H9 (cell line): ENCODE measurements around the gene HOXD13. TPM values are rescaled to one million over a fixed set of nuclear protein-coding genes. Genes with fewer than 3 reads are reported as not detected.

ENCODE experiments used
- DNase-seq: peaks from one replicate; pipeline ENCODE4 v3.0.0-alpha.2; 2017
- H2AFZ ChIP-seq: one replicate; pipeline ENCODE4 v1.6.1; 2013; ENCODE audit warnings: mild to moderate bottlenecking, low read length, control low read depth, moderate library complexity
- H2AK5ac ChIP-seq: 2 replicates; pipeline ENCODE4 v1.6.1; 2013; ENCODE audit warnings: low read length, control low read depth, mixed read lengths; ENCODE audit not compliant: insufficient read length
- H2BK120ac ChIP-seq: one replicate; pipeline ENCODE4 v1.6.1; 2013; ENCODE audit warnings: low read depth, mild to moderate bottlenecking, low read length, control low read depth, inconsistent platforms; ENCODE audit not compliant: poor library complexity, severe bottlenecking
- H2BK12ac ChIP-seq: 2 replicates; pipeline ENCODE4 v1.6.1; 2013; ENCODE audit warnings: low read length, control low read depth, mixed read lengths, low read depth; ENCODE audit not compliant: insufficient read length
- H2BK15ac ChIP-seq: 2 replicates; pipeline ENCODE4 v1.6.1; 2013; ENCODE audit warnings: low read depth, low read length, control low read depth
- H2BK20ac ChIP-seq: one replicate; pipeline ENCODE4 v1.6.1; 2013; ENCODE audit warnings: low read depth, mild to moderate bottlenecking, low read length, control low read depth, inconsistent platforms; ENCODE audit not compliant: poor library complexity, severe bottlenecking
- H2BK5ac ChIP-seq: 2 replicates; pipeline ENCODE4 v1.6.1; 2013; ENCODE audit warnings: low read length, control low read depth, mixed read lengths; ENCODE audit not compliant: insufficient read length
- H3K14ac ChIP-seq: 2 replicates; pipeline ENCODE4 v1.6.1; 2013; ENCODE audit warnings: low read length, control low read depth; ENCODE audit not compliant: insufficient read depth
- H3K18ac ChIP-seq: 2 replicates; pipeline ENCODE4 v1.6.1; 2013; ENCODE audit warnings: low read depth, mild to moderate bottlenecking, mixed read lengths, low read length, control low read depth; ENCODE audit not compliant: insufficient read length
- H3K23ac ChIP-seq: 2 replicates; pipeline ENCODE4 v1.6.1; 2013; ENCODE audit warnings: low read length, control low read depth, mixed read lengths, low read depth; ENCODE audit not compliant: insufficient read length
- H3K23me2 ChIP-seq: 2 replicates; pipeline ENCODE4 v1.6.1; 2013; ENCODE audit warnings: low read depth, mild to moderate bottlenecking, mixed read lengths, low read length, control low read depth; ENCODE audit not compliant: insufficient read length, poor library complexity, severe bottlenecking
- H3K27ac ChIP-seq: 2 replicates; pipeline ENCODE4 v1.5.1; 2013; ENCODE audit warnings: low read length, control low read depth, mixed read lengths, low read depth; ENCODE audit not compliant: insufficient read length
- H3K27me3 ChIP-seq: 2 replicates; pipeline ENCODE4 v1.6.1; 2013; ENCODE audit warnings: low read length, control low read depth, inconsistent platforms; ENCODE audit not compliant: insufficient read depth
- H3K4ac ChIP-seq: 2 replicates; pipeline ENCODE4 v1.6.1; 2013; ENCODE audit warnings: low read depth, mild to moderate bottlenecking, control low read depth, inconsistent platforms, low read length, moderate library complexity
- H3K4me1 ChIP-seq: 2 replicates; pipeline ENCODE4 v1.6.1; 2013; ENCODE audit warnings: low read length, control low read depth, inconsistent platforms; ENCODE audit not compliant: insufficient read depth
- H3K4me2 ChIP-seq: 2 replicates; pipeline ENCODE4 v1.6.1; 2013; ENCODE audit warnings: low read length, control low read depth, mixed read lengths; ENCODE audit not compliant: insufficient read length, insufficient read depth
- H3K56ac ChIP-seq: 2 replicates; pipeline ENCODE4 v1.6.1; 2013; ENCODE audit warnings: low read depth, mild to moderate bottlenecking, mixed read lengths, low read length, control low read depth; ENCODE audit not compliant: insufficient read length
- H3K79me1 ChIP-seq: 2 replicates; pipeline ENCODE4 v1.6.1; 2013; ENCODE audit warnings: low read depth, mild to moderate bottlenecking, moderate library complexity, low read length, control low read depth, inconsistent platforms; ENCODE audit not compliant: insufficient read depth, poor library complexity, severe bottlenecking
- H3K79me2 ChIP-seq: 2 replicates; pipeline ENCODE4 v1.6.1; 2013; ENCODE audit warnings: low read length, control low read depth, inconsistent platforms; ENCODE audit not compliant: insufficient read depth
- H3K9ac ChIP-seq: 2 replicates; pipeline ENCODE4 v1.6.1; 2013; ENCODE audit warnings: low read length, control low read depth, mixed read lengths; ENCODE audit not compliant: insufficient read length; ENCODE audit errors: extremely low read depth
- H3K9me3 ChIP-seq: one replicate; pipeline ENCODE4 v1.6.1; 2013; ENCODE audit warnings: low read depth, low read length, inconsistent platforms; ENCODE audit not compliant: control insufficient read depth
- H3T11ph ChIP-seq: one replicate; pipeline ENCODE4 v1.6.1; 2013; ENCODE audit warnings: mild to moderate bottlenecking, low read length, control low read depth, inconsistent platforms
- H4K20me1 ChIP-seq: one replicate; pipeline ENCODE4 v1.6.1; 2013; ENCODE audit not compliant: control insufficient read depth, insufficient read length, insufficient read depth
- H4K5ac ChIP-seq: 2 replicates; pipeline ENCODE4 v1.6.1; 2013; ENCODE audit warnings: low read depth, mild to moderate bottlenecking, mixed read lengths, low read length, control low read depth; ENCODE audit not compliant: insufficient read length
- H4K8ac ChIP-seq: replicated peaks from 2 replicates; pipeline ENCODE4 v1.6.1; 2013; ENCODE audit warnings: low read length, control low read depth, mixed read lengths, low read depth; ENCODE audit not compliant: insufficient read length
- H4K91ac ChIP-seq: 2 replicates; pipeline ENCODE4 v1.6.1; 2013; ENCODE audit warnings: low read depth, mild to moderate bottlenecking, moderate library complexity, mixed read lengths, low read length, control low read depth; ENCODE audit not compliant: insufficient read length
- H3K27ac Mint-ChIP-seq, 3 experiments: 2 replicates in 2 of 3; 3 replicates in 1 of 3; pipeline ENCODE4 v1.8.0; 2020 to 2021; ENCODE audit warnings: mixed read lengths in 3 of 3, mild to moderate bottlenecking in 1 of 3, moderate library complexity in 1 of 3
- H3K27me3 Mint-ChIP-seq: 2 replicates; pipeline ENCODE4 v1.8.0; 2021; ENCODE audit warnings: low read depth, mild to moderate bottlenecking, moderate library complexity, mixed read lengths
- H3K36me3 Mint-ChIP-seq, 3 experiments: 2 replicates in 2 of 3; 3 replicates in 1 of 3; pipeline ENCODE4 v1.8.0; 2020 to 2021; ENCODE audit warnings: low read depth in 3 of 3, mixed read lengths in 3 of 3; ENCODE audit not compliant: insufficient read depth in 1 of 3
- H3K4me1 Mint-ChIP-seq, 2 experiments: 2 replicates each; pipeline ENCODE4 v1.8.0; 2020; ENCODE audit warnings: mixed read lengths in 2 of 2
- H3K4me3 Mint-ChIP-seq, 2 experiments: 2 replicates in 1 of 2; 3 replicates in 1 of 2; pipeline ENCODE4 v1.8.0; 2020 to 2021; ENCODE audit warnings: mild to moderate bottlenecking in 2 of 2, mixed read lengths in 2 of 2, moderate library complexity in 1 of 2
- H3K9me3 Mint-ChIP-seq, 2 experiments: 2 replicates in 1 of 2; 3 replicates in 1 of 2; pipeline ENCODE4 v1.8.0; 2020; ENCODE audit warnings: mild to moderate bottlenecking in 2 of 2, mixed read lengths in 2 of 2, moderate library complexity in 1 of 2
- WGBS: extraction: QIAGEN DNeasy Blood & Tissue Kit; methylation state at CpG from one replicate; pipeline ENCODE4 v1.1.7; 2013; ENCODE audit warnings: missing lambda C conversion rate, low lambda C conversion rate, mixed read lengths; ENCODE audit not compliant: insufficient read length; ENCODE audit errors: extremely low coverage; 5-methylcytosine and 5-hydroxymethylcytosine counted together
- total RNA-seq: library from RNA; stranded (reverse); gene quantifications from 2 replicates; pipeline ENCODE4 v1.2.1, GENCODE V29; 2021
- TF ChIP-seq, protein P1 (sequence below): fragments of 200-600 bp; sonication (generic); conservative IDR thresholded peaks from 3 replicates; pipeline ENCODE4 v1.8.0; 2021; ENCODE audit warnings: antibody characterized with exemption, mild to moderate bottlenecking

Gene HOXD13
- total RNA-seq, 1 experiment from 2014 or later: not detected

DNA sequence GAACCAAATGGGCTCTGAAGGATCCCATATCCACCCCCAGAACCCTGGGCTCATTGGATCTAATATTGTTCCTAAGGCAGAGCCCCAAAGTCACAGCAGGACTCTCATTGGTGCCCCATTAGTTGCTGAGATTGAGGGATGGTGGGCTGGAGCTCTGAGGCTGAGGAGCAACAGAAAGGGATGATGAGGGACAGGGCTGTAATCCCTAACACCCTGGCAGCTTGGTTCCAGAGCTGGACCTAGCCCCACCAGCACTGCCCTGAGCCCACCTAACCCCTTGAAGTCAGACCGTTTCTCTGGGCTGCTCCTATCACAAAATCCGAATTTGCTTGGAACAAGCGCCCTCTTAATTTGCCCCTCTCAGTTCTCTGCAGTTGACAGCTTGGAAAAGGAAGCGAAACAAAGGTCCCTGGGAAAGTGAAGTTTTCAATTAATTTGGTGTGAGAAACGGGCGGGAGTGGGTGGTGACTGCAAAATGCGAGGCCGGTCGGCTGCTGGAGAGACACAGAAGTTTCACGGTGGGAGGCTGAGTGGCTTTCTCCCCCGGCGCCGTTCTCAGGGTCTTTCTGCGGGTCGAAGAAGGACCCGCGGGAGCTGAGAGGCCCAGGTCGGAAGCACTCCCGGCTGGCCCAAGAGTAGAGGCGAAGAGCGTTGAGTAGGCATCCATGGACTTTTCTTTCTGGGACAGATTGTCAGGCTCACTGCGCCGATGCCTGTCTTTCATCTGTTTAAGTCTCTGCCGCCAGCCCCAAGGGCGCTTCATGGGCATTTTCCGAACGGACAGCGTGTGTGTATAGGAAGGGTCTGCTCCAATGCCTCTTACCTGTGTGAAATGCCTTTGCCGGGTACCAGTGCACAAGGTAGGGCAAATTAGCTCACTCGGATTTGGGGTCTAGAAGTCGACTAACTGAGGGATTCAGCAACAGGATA is 927 bp upstream of the HOXD13 start:
- Histone ChIP-seq H4K91ac (no peak overlapping the region), H3K56ac (no peak overlapping the region), H3K14ac (no peak overlapping the region), H3K4me1 (peaks cover 3% of the 10 kb centered on the region; the same call in 1 of the 2 replicates), H4K5ac (no peak overlapping the region), H3T11ph (no peak overlapping the region), H2AFZ (no peak overlapping the region), H4K20me1 (no peaks in the 10 kb centered on the region), H3K79me2 (no peaks in the 10 kb centered on the region), H3K4ac (no peak overlapping the region), H3K27ac (no peak overlapping the region), H3K9ac (no peak overlapping the region), H3K27me3 (peaks cover 93% of the 10 kb centered on the region), H2BK12ac (no peak overlapping the region), H2BK5ac (no peak overlapping the region), H3K9me3 (no peaks in the 10 kb centered on the region), H3K79me1 (no peaks in the 10 kb centered on the region), H3K4me2 (peak overlapping the region; percentile 28), H3K23ac (no peak overlapping the region), H2BK15ac (no peak overlapping the region), H2BK120ac (no peak overlapping the region), H4K8ac (no peak overlapping the region), H2BK20ac (no peak overlapping the region), H2AK5ac (no peak overlapping the region), H3K18ac (no peak overlapping the region), H3K23me2 (no peaks in the 10 kb centered on the region)
- peak; percentile 46 for DNase-seq
- peaks cover 15 to 28% of the 10 kb centered on the region in 2 experiments for H3K4me1 Mint-ChIP-seq
- TF ChIP-seq, protein P1, sequence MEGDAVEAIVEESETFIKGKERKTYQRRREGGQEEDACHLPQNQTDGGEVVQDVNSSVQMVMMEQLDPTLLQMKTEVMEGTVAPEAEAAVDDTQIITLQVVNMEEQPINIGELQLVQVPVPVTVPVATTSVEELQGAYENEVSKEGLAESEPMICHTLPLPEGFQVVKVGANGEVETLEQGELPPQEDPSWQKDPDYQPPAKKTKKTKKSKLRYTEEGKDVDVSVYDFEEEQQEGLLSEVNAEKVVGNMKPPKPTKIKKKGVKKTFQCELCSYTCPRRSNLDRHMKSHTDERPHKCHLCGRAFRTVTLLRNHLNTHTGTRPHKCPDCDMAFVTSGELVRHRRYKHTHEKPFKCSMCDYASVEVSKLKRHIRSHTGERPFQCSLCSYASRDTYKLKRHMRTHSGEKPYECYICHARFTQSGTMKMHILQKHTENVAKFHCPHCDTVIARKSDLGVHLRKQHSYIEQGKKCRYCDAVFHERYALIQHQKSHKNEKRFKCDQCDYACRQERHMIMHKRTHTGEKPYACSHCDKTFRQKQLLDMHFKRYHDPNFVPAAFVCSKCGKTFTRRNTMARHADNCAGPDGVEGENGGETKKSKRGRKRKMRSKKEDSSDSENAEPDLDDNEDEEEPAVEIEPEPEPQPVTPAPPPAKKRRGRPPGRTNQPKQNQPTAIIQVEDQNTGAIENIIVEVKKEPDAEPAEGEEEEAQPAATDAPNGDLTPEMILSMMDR: no peak
- no peak overlapping the region for H3K27ac Mint-ChIP-seq
- H3K4me3 Mint-ChIP-seq: peak overlapping the region; percentile 17 to 73; a peak in 4 of 5 replicates
- H3K27me3 Mint-ChIP-seq: peaks cover 98% of the 10 kb centered on the region
- WGBS: no CpG with 5 or more reads among the region's 31 CpGs
- H3K9me3 Mint-ChIP-seq: peaks cover 11 to 20% of the 10 kb centered on the region in 2 experiments; a peak in 4 of 5 replicates
- H3K36me3 Mint-ChIP-seq: peaks cover 0 to 3% (median 0%) of the 10 kb centered on the region in 3 experiments; a peak in 2 of 7 replicates
